Stimulated activated CD8-positive, alpha-beta memory T cell treated with anti-CD3 and anti-CD28 coated beads, Interleukin-7, amount 100 ng/mL, for 4 hours (primary cell): ENCODE measurements around the gene CLEC16A.
A peak's percentile ranks its signal among the peaks of the same experiment; 100 is the strongest.
"Not testable (repeated sequence)": the region's sequence is repeated elsewhere in the genome, so short reads cannot be mapped to it uniquely, and the experiment has no call there.

Experiments
- DNase-seq, 2 donors: peaks; one replicate each; pipeline ENCODE4 v3.0.0-alpha.2; 2020; ENCODE audit warnings: low read depth in 2 of 2

CLEC16A gene

DNA sequence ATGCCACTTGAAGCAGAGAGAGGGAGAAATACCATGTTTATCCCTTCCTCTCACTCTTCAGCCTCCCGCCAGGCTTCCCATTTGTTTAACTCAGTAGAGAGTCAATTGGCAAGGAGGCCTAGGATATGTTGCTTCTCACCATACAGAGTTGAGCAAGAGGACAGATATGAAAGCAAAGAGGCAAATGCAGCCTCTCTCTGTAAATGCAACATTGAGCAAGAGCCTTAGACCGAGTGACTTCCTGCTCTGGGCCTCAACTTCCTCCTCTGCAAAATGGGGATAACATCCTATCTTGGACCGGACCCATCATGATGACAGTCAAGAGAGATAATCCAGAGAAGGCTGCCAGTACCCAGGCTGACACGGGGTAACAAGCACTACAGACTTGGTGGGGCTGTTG lies 274.8 kb downstream of the CLEC16A start:
- DNase-seq = no peak

DNA sequence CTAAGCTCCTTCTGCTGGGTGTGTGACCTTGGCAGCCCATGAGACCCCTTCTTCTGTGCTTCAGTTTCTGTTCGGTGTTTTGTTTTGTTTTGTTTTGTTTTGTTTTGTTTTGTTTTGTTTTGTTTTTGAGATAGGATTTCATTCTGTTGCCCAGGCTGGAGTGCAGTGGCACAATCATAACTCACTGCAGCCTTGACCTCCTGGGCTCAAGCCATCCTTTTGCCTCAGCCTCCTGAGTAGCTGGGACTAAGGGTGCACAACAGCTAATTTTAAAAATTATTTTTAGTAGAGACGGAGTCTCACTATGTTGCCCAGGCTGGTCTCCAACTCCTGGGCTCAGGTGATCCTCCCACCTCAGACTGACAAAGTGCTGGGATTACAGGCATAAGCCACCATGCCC lies 276.1 kb downstream of the CLEC16A start:
- not testable (repeated sequence) for DNase-seq

DNA sequence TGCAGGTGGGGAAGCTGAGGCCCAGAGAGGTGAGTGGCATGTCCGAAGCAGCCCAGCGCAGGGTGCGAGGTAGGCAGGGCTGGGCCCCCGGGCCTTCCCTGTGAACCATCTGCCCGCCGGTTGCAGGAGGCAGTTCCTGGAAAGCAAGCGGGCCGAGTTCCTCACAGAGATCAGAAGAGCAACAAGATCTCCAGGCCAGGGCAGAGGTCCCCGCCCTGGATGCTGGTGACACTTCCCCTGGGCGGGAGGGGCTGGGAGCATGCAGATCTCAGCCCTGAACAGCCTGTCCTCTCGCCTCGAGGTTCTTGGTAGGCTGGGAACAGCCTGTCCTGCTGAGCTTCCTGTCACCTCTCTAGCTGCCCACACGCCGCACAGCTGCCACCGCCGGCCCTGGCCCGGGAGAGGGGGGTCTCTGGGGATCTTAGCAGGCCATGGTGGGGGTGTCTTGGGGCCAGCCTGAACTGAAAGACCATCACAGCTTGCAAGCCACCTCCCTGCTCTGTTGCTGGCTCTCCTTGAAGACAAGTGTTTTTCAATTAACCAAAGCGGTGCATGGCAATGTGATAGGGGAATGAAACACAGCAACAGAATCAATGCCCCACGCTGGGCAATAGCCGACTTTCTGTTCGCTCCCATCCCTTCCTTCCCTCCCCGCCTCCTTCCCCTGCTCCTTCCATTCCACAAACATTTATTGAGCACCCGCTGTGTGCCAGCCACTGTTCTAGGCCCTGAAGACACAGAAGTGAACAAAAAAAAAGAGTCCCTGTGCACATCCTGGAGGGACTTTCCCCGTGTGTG lies 279.9 kb downstream of the CLEC16A start:
- DNase-seq = peak; percentile 26 to 51

DNA sequence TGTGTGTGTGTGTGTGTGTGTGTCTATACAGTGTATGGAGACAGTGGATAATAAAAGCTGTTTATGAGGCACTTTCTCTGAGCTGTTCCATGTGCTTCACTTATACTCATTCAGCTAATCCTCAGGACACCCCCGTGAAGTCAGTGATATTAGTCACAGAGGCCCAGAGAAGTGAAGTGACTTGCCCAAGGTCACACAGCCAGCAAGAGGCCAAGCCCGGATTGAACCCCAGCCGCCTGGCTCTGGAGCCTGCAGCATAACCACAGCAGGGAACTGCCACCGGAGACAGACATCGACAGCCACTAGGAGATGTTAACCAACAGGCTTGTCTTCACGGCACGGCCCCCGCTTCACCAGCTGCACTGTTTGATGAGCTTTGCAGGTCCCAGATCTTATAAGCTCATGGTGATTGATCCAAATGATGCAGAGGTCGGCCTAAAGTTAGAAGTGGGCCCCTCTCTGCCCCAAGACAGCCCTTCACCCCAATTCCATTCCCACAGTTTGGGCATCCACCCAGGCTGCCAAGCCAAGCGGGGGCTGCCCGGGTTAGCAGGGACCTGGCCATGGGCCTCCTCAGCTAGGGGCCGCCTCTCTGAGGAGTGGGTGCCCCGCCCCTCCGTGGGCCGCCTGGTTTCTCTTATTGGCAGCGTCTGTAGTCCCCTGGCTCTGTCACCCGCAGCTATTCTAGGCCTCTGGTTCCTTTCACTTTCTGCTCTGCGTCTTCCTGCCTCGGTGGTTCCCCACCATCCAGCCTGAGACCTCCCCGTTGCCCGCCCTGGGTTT lies 280.7 kb downstream of the CLEC16A start:
- peak; percentile 78 to 80 for DNase-seq

DNA sequence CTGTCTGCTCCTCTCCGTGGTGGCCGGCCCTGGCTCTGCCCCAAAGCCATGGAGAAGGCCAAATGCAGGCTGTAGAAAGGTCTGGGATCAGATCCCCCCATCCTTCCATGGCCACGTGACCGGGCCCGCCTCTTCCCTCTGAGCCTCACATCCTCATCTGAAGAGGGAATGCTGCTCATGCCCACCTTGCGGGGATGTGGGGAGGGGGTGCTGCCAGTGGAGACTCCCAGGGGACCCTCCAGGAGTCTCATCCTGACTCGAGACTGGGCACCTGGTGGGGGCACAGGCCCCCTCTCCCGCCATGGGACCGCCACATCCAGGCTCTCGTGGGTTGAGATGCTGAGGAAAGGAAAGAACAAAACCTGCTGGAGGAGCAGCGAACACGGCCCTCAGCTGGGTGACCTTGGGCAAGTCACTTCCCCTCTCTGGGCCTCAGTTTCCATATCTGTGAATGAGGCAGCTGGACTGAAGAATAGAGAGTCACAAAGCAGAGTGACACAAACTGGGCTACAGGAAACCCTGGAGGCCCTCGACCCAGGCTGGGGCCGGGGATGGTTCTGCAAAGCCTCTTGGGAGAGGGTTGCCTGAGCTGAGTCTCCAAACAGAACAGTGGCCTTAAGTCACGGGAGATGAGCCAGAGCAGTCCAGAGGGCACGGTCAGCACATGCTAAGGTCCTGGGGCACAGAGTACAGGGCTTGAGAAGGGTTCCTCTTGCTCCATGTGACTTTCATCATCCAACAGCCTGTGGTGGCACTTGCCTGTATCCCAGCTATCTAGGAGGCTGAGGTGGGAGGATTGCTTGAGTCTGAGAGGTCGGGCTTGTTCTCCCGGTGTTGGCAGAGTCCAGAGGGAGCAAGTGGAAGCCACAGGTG lies 281.5 kb downstream of the CLEC16A start:
- DNase-seq = no peak

DNA sequence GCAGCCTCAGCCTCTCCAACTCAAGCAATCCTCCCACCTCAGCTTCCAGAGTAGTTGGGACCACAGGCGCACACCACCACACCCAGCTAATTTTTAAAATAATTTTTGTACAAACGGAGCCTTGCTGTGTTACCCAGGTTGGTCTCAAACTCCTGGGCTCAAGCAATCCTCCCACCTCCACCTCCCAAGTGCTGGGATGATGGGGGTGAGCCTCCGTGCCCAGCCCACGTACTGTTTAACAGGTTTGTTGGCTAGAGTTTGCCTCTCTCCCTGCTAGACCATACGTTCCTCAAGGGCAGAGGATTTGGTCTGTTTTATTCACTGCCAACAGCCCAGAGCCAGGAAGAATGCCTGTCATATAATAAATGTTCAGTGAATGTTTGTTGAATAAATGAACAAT lies 285.1 kb downstream of the CLEC16A start:
- no peak for DNase-seq

DNA sequence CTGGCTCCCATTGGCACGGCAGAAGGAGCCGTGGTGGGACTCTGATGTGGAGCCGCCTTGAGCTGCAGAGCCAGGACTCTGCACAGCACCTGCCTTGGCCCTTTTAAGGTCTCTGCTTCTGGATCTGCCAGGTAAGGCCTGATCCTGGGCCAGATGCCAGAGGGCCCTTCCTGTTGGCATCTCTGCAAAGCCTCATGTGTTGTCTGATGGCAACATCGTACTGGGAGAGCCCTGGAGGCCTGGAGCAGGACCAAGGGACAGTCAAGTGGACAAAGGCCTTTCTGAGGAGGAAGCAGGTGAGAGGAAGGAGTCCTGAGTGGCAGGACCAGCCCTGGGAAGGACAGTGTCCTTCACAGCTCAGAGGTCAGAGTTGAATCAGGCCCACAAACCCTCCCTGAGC lies 285.5 kb downstream of the CLEC16A start:
- DNase-seq = no peak

DNA sequence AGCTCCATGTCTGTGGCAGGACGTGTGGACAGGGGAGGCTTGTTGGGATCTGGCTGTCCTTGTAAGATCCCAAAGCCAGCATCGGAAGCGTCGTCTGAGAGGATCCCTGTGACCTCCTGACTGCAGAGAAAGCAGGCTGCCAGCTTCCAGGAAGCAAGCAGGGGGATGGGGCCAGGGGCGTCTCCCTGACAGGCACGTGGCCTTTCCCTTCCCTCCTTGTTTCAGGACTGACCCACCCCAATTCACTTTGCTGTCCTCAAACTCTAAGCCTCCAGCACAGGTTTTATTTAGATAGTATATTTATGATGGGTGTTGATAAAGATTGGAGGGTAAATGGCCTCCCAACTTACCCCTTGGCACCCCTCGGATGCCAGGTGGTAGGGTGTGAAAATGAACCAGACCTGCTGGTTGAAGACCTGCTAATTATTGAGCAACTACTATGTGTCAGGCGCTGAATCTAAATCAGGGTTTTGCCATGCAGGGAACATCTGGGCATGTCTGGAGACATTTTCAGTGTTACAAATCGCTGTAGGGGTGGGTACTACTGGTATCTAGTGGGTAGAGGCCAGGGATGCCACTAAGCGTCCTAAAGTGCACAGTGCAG lies 287.1 kb downstream of the CLEC16A start:
- no peak for DNase-seq
